Measurements from ENCODE around the gene SERPINI1.

SERPINI1 gene

DNA sequence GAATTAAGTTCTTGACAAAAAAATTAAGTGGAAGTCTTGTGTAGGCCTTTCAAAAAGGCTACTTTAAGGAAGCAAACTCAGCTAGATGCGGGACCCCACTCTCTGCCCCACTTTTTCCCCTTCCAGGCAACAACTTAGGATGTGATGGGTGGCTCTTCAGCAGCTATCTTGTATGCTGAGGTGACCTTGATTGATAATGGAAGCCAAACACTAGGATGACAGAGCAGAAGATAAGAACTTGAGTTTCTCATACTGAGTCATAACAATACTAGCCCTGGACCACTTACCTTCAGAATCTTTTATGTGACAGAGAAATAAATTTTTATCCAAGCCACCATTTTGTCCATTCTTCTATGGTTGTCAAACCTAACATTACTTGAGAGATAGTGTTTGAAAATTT, 16.9 kb upstream of the SERPINI1 start:
- Histone ChIP-seq H3K27me3 (ENCODE audit: control insufficient read depth, insufficient read depth, low read length) (no peaks in the 10 kb centered on the region), H3K36me3 (ENCODE audit: control insufficient read depth, insufficient read depth, low read length) (peaks cover 4% of the 10 kb centered on the region), H3K9ac (ENCODE audit: low read length) (no peak overlapping the region), H3K4me3 (ENCODE audit: low read length) (no peak overlapping the region), H3K4me1 (ENCODE audit: control insufficient read depth, insufficient read depth, low read length) (no peaks in the 10 kb centered on the region), H3K9me3 (ENCODE audit: control insufficient read depth, low read length) (no peaks in the 10 kb centered on the region)

DNA sequence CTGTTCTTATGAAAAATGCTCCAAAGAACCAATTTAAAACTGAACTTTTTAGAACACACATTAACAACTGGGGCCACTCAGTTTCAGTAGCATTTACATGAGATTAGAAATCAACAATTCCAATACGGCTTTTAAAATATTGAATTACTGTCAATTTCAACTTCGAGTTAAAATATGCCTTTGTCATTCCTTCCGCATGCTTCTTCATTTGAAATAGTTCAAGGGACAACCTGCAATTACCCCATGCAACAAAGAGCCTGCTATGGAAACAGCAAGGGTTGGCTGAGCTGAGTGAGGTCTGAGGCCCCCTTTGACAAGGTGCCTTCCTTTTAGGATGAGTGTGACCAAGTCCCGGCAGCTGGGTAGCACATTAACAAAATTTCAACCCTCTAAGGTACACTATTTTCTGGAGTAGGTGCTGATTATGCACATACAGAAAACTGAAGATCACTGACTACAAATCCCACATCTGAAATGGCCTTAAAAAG, 12.5 kb upstream of the SERPINI1 start:
- H3K4me3 ChIP-seq (ENCODE audit: low read length) = no peak overlapping the region
- no peak overlapping the region for H3K9ac ChIP-seq (ENCODE audit: low read length)
- H3K36me3 ChIP-seq (ENCODE audit: control insufficient read depth, insufficient read depth, low read length) = peaks cover 4% of the 10 kb centered on the region
- peaks cover 12% of the 10 kb centered on the region for H3K4me1 ChIP-seq (ENCODE audit: control insufficient read depth, insufficient read depth, low read length)
- H3K27me3 ChIP-seq (ENCODE audit: control insufficient read depth, insufficient read depth, low read length) = no peaks in the 10 kb centered on the region
- no peaks in the 10 kb centered on the region for H3K9me3 ChIP-seq (ENCODE audit: control insufficient read depth, low read length)

DNA sequence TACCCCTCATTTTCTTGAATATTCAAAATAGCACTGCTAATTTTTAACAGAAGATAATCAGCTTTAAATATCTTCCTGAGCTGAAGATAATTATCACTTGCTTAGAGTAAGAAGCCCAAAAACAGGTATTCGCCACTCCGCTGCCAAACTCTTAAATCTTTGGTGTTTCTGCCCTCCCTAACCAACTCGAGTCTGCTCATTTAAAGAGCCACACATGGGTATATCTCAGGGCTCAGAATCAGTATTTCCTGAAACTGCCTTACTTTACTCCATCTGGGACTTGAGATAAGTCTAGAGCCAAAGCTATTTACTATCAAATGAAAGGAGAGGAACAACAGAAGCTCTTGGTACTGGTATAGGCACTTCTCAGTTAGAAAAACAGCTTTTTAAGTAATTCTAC, 11.6 kb upstream of the SERPINI1 start:
- Histone ChIP-seq H3K9me3 (ENCODE audit: control insufficient read depth, low read length) (no peaks in the 10 kb centered on the region), H3K4me3 (ENCODE audit: low read length) (no peak overlapping the region), H3K36me3 (ENCODE audit: control insufficient read depth, insufficient read depth, low read length) (no peaks in the 10 kb centered on the region), H3K27me3 (ENCODE audit: control insufficient read depth, insufficient read depth, low read length) (no peaks in the 10 kb centered on the region), H3K9ac (ENCODE audit: low read length) (no peak overlapping the region), H3K4me1 (ENCODE audit: control insufficient read depth, insufficient read depth, low read length) (peaks cover 12% of the 10 kb centered on the region)

DNA sequence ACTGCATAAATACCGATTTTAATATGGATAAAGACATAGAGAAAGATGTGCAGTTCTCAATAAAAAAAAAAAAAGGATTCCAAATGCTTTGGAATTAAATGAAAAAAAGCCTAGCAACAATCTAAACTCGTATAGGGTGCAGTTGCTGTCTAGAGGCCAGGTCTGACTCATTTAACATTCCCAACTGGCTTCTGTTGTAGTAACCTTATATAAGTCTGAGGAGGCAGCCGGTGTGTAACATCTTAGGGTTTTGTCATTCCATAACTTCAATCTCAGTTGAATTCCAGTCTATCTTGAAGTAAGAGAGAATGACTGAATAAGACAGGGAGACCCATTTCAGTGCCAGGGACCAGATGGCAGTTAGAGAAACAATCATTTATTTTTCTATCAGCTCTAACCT, 7.3 kb upstream of the SERPINI1 start:
- no peaks in the 10 kb centered on the region for H3K27me3 ChIP-seq (ENCODE audit: control insufficient read depth, insufficient read depth, low read length)
- no peaks in the 10 kb centered on the region for H3K36me3 ChIP-seq (ENCODE audit: control insufficient read depth, insufficient read depth, low read length)
- peaks cover 19% of the 10 kb centered on the region for H3K4me1 ChIP-seq (ENCODE audit: control insufficient read depth, insufficient read depth, low read length)
- no peak overlapping the region for H3K4me3 ChIP-seq (ENCODE audit: low read length)
- H3K9me3 ChIP-seq (ENCODE audit: control insufficient read depth, low read length) = no peaks in the 10 kb centered on the region
- no peak overlapping the region for H3K9ac ChIP-seq (ENCODE audit: low read length)

DNA sequence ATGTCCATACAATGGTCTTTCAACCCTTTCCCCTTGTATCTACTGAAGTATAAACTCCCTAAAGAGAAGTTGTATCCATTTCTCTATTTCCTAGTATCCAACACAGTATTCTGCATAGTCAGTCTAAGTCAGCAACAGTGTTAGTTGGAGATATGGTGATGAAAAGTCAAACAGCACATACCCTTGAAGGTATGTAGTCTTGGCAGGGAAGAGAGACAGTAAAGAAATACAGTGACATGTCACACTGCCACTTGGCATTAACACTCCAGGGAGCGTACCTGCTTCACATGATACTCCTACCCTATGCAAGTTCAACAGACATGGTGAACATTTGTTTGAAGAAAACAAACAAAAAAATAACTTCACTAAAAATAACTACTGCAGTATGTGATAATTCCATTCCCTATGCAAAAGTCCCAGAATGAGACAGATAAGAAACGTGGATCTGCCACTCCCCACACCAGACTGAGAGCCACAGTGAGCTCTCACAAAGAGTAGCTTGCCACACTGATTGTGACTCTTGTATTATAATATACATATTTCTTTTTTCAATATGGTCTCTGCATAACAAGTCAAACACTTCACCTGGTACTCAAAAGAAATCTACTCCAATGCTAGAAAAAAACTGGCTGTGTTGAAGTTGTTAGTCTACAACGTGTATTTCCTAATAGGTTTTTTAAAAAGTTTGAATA, 6.7 kb upstream of the SERPINI1 start:
- no peak overlapping the region for H3K4me3 ChIP-seq (ENCODE audit: low read length)
- H3K27me3 ChIP-seq (ENCODE audit: control insufficient read depth, insufficient read depth, low read length) = no peaks in the 10 kb centered on the region
- H3K4me1 ChIP-seq (ENCODE audit: control insufficient read depth, insufficient read depth, low read length) = peaks cover 19% of the 10 kb centered on the region
- H3K36me3 ChIP-seq (ENCODE audit: control insufficient read depth, insufficient read depth, low read length) = no peaks in the 10 kb centered on the region
- no peak overlapping the region for H3K9ac ChIP-seq (ENCODE audit: low read length)
- H3K9me3 ChIP-seq (ENCODE audit: control insufficient read depth, low read length) = no peaks in the 10 kb centered on the region

DNA sequence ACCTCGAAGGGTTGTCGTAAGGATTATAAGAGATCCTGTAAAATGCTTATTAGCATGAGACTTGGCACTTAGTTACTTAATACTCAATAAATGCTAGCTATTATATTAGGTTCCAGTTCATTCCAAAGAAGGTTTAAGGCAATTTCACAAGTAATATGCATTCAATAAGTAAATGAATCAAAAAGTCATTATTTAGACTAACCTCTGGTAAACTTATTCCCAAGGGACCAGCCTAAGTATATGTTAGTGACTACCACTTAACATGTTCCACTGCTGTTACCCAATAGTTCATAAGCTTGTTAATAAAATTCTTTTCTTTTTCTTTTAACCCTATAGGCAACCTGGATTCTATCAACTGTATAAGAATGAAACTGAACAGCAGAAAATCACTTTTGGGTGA, 5.9 kb upstream of the SERPINI1 start:
- no peaks in the 10 kb centered on the region for H3K27me3 ChIP-seq (ENCODE audit: control insufficient read depth, insufficient read depth, low read length)
- peaks cover 19% of the 10 kb centered on the region for H3K4me1 ChIP-seq (ENCODE audit: control insufficient read depth, insufficient read depth, low read length)
- H3K9me3 ChIP-seq (ENCODE audit: control insufficient read depth, low read length) = no peaks in the 10 kb centered on the region
- no peak overlapping the region for H3K9ac ChIP-seq (ENCODE audit: low read length)
- H3K4me3 ChIP-seq (ENCODE audit: low read length) = no peak overlapping the region
- no peaks in the 10 kb centered on the region for H3K36me3 ChIP-seq (ENCODE audit: control insufficient read depth, insufficient read depth, low read length)

DNA sequence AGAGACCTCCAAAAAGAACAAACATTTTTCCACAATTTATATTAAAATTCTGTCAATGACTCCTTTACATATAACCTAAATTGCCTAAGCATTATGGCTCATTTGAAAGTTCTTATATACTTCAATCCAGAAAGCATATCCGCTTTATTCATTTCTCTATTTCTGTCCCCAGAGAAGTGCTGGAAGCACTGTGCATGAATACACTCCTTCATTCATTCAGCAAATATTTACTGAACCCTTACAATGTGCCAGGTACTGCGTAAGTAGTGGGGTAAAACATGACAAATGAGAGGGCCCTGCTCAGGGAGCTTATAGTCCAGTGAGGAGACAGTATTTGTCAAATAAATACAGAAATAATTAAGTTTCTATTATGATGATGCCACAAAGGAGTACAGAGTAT, 4.1 kb upstream of the SERPINI1 start:
- peaks cover 19% of the 10 kb centered on the region for H3K4me1 ChIP-seq (ENCODE audit: control insufficient read depth, insufficient read depth, low read length)
- H3K4me3 ChIP-seq (ENCODE audit: low read length) = no peak overlapping the region
- H3K9me3 ChIP-seq (ENCODE audit: control insufficient read depth, low read length) = no peaks in the 10 kb centered on the region
- H3K27me3 ChIP-seq (ENCODE audit: control insufficient read depth, insufficient read depth, low read length) = no peaks in the 10 kb centered on the region
- H3K36me3 ChIP-seq (ENCODE audit: control insufficient read depth, insufficient read depth, low read length) = no peaks in the 10 kb centered on the region
- no peak overlapping the region for H3K9ac ChIP-seq (ENCODE audit: low read length)

DNA sequence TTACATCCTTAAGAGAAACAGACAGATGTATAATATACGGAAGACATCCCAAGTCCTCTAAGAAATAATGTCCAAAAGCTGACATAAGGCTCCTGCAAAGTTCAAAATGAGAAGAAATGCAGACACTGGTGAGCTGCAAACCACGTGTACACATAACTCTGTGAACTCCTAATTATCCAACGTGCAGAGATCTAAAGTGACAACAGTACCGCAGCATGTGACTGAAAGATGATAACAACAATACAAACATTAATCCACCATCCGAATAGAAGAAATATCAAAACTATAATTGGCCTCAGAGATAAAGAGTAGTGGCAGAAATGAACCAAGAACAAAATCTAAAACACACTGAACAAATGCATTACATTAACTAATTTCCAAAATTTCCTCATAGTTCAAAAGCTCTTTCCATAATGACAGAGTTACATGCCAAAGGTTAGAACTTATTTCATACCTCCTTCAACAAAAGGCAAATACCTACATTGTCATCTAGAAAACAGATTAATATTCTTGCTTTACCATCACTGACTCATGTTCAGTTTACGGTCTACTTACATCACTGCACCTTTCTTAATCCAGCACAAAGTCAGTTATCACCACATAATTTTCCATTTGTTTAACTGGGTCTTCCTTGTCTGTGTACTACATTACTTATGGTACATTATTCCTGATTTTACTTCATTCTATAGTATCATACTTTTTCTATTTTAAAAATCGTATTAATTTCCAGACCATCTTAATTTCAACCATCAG, 3.0 kb upstream of the SERPINI1 start:
- no peak overlapping the region for H3K9ac ChIP-seq (ENCODE audit: low read length)
- H3K4me1 ChIP-seq (ENCODE audit: control insufficient read depth, insufficient read depth, low read length) = peaks cover 10% of the 10 kb centered on the region
- H3K4me3 ChIP-seq (ENCODE audit: low read length) = no peak overlapping the region
- no peaks in the 10 kb centered on the region for H3K36me3 ChIP-seq (ENCODE audit: control insufficient read depth, insufficient read depth, low read length)
- no peaks in the 10 kb centered on the region for H3K27me3 ChIP-seq (ENCODE audit: control insufficient read depth, insufficient read depth, low read length)
- H3K9me3 ChIP-seq (ENCODE audit: control insufficient read depth, low read length) = no peaks in the 10 kb centered on the region

DNA sequence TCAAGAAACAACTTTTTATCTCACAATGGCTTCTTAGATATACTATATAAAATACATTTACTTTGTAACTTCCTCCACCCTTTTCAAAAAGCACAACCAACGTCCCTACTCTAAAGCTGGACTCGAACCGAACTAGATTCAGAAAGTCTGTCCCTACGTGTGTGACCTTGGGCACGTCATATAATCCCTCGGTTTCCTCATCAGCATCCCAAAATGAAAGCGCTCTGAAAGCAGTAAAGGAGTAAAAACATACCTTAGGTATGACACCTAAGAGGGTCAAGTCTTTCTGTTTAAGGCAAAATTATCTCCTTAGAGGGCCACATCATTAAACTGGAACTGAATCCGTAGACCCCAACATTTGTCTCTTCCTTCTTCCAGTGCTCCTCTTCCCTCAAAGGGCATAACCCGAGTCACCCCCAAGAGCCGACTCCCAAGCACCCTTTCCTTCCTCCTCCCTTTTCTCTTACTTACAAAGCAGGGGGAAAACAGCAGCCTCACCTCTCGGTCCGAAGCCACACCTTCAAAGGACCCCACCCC, 1.5 kb upstream of the SERPINI1 start:
- Histone ChIP-seq H3K27me3 (ENCODE audit: control insufficient read depth, insufficient read depth, low read length) (no peaks in the 10 kb centered on the region), H3K36me3 (ENCODE audit: control insufficient read depth, insufficient read depth, low read length) (no peaks in the 10 kb centered on the region), H3K4me1 (ENCODE audit: control insufficient read depth, insufficient read depth, low read length) (peaks cover 7% of the 10 kb centered on the region), H3K4me3 (ENCODE audit: low read length) (peak overlapping the region; percentile 53), H3K9me3 (ENCODE audit: control insufficient read depth, low read length) (no peaks in the 10 kb centered on the region), H3K9ac (ENCODE audit: low read length) (peak overlapping the region; percentile 95)

DNA sequence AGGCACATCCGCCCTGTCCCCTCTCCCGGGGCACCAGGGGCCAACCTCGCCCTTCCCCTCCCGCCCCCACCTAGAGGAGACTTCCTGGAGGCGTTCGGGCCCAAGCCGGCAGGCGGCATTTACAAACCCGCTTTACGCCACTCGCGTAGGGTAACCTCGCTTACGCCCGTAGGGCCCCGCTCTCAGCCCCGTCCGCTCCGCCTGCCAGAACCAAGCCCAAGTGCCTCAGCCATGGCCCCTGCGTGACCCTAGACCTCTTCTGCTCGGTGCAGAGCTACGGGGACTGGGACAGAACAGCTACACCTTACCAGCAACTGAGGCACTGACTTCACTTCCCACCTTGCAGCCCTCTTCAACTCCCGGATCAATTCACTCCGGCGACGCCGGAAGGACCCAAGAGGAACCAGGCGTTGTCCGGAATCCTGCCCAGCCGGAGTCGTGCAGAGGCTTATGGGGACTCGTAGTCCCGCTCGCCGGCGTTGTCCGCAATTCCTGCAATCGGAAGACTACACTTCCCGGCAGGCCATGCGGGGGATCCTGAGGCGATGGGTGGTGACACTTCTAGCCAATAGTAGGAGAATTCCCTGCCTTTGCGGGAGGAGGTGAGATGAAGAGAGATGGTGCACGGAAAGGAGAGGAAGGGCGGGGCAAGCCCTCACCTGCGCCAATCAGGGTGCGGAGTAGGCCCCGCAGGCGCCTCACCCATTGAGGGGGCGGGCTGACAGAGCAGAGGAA, 856 bp upstream of the SERPINI1 start, which contains the start of gene PDCD10:
Gene PDCD10, minus strand, starts transcription at position 395 of the 735 bp plus-strand sequence. CDS start 14,735 bp downstream, outside the sequence.
- peaks cover 7% of the 10 kb centered on the region for H3K4me1 ChIP-seq (ENCODE audit: control insufficient read depth, insufficient read depth, low read length)
- H3K9me3 ChIP-seq (ENCODE audit: control insufficient read depth, low read length) = no peaks in the 10 kb centered on the region

DNA sequence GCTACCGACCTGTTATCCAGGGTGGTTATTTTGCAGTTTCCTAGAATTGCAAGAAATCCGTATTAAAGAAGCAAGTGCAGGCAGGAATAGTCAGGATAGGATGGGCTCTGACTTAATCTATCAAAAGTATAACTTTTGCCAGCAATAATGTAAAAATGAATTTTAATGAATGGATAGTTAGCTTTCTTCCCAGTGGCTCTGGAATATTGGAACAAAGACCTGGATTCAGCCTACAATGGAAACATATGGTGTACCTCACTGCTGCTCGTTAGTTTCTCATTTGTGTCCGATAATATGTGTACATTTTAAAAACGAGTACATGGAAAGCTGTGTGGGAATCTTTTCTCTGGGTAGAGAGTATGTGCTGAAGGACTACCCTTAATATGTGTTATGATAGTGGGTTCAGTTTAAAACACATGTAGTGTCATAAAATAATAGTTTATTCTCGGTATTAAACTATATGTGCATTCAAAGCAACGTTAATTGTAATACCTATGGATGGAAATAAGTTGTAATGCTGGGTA, 805 bp downstream of the SERPINI1 start:
- Histone ChIP-seq H3K9ac (ENCODE audit: low read length) (peak overlapping the region; percentile 67), H3K27me3 (ENCODE audit: control insufficient read depth, insufficient read depth, low read length) (no peaks in the 10 kb centered on the region), H3K4me1 (ENCODE audit: control insufficient read depth, insufficient read depth, low read length) (peaks cover 7% of the 10 kb centered on the region), H3K4me3 (ENCODE audit: low read length) (peak overlapping the region; percentile 53), H3K9me3 (ENCODE audit: control insufficient read depth, low read length) (no peaks in the 10 kb centered on the region), H3K36me3 (ENCODE audit: control insufficient read depth, insufficient read depth, low read length) (no peaks in the 10 kb centered on the region)

More for the DNA sequence above, 856 bp upstream of the SERPINI1 start, which contains the start of gene PDCD10:
- Histone ChIP-seq H3K9ac (ENCODE audit: low read length) (peak within 1 kb of the TSS; percentile 95), H3K4me3 (ENCODE audit: low read length) (peak within 1 kb of the TSS; percentile 53), H3K36me3 (ENCODE audit: control insufficient read depth, insufficient read depth, low read length) (no peaks in the 10 kb centered on the region), H3K27me3 (ENCODE audit: control insufficient read depth, insufficient read depth, low read length) (no peaks in the 10 kb centered on the region)
